Naive B cell (primary cell): ENCODE data around the gene CASK. TPM values are rescaled to one million over a fixed set of nuclear protein-coding genes. Genes with fewer than 3 reads are reported as not detected.
"Not testable (repeated sequence)": the region's sequence is repeated elsewhere in the genome, so short reads cannot be mapped to it uniquely, and the experiment has no call there.

ENCODE experiments used
- ATAC-seq, 2 donors: fragments of 150-1000 bp; cut with Tn5 transposase; 2 replicates each; pipeline ENCODE4 v1.10.0; 2021; ENCODE audit warnings: low read depth in 2 of 2, mild to moderate bottlenecking in 2 of 2, moderate library complexity in 2 of 2
- DNase-seq: peaks from one replicate; pipeline ENCODE4 v3.0.0; 2022
- H3K27ac Mint-ChIP-seq, 6 donors: one replicate each; pipeline ENCODE4 v1.8.0; 2020 to 2022; ENCODE audit warnings: mild to moderate bottlenecking in 6 of 6, mixed read lengths in 6 of 6, moderate library complexity in 5 of 6, inconsistent platforms in 2 of 6
- H3K27me3 Mint-ChIP-seq, 3 donors: one replicate each; pipeline ENCODE4 v1.8.0; 2021 to 2022; ENCODE audit warnings: mixed read lengths in 3 of 3, mild to moderate bottlenecking in 1 of 3
- H3K36me3 Mint-ChIP-seq, 2 donors: one replicate each; pipeline ENCODE4 v1.8.0; 2020 to 2022; ENCODE audit warnings: mixed read lengths in 2 of 2, inconsistent platforms in 1 of 2, mild to moderate bottlenecking in 1 of 2
- H3K4me1 Mint-ChIP-seq, 3 donors: one replicate each; pipeline ENCODE4 v1.8.0; 2020 to 2022; ENCODE audit warnings: mixed read lengths in 3 of 3, inconsistent platforms in 1 of 3, mild to moderate bottlenecking in 1 of 3, moderate library complexity in 1 of 3
- H3K4me3 Mint-ChIP-seq, 8 donors: one replicate each; pipeline ENCODE4 v1.8.0; 2020 to 2022; ENCODE audit warnings: mild to moderate bottlenecking in 8 of 8, mixed read lengths in 8 of 8, moderate library complexity in 8 of 8, inconsistent platforms in 2 of 8
- H3K9me3 Mint-ChIP-seq, 7 donors: one replicate each; pipeline ENCODE4 v1.8.0; 2020 to 2022; ENCODE audit warnings: mixed read lengths in 7 of 7, mild to moderate bottlenecking in 5 of 7, inconsistent platforms in 2 of 7, moderate library complexity in 1 of 7
- polyA plus RNA-seq, 6 donors: library from polyadenylated mRNA; unstranded; fragments of 300-500 nt; fragmentation: Illumina TruSeq; gene quantifications; one replicate each; pipeline ENCODE4 v1.2.3, GENCODE V29; 2021; ENCODE audit warnings: low read depth in 6 of 6

CASK gene
- polyA plus RNA-seq, 6 donors from 2014 or later: 2.6 to 10.8 (median 6.2) TPM

DNA sequence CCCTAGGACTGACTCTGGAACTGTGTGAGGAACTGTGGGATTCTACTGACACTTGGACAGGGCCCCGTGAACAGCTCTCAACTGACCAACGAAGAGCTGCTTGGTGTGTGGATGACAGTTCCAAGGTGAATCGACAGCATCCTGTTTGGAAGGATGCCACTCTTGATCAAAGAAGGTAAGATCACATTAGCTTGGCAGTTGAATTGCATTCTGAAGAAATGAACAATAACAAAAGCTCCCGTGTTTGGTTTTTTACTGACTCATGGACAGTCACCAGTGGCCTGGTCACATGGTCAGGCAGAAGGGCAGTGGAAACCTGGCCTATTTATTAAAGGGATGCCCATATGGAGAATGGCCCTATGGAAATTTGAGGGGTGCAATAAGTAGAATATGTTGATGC lies 267.7 kb downstream of the CASK start:
- DNase-seq: no peak
- Mint-ChIP-seq H3K4me1 (peaks cover 4 to 17% (median 7%) of the 10 kb centered on the region in 3 donors), H3K36me3 (peaks cover 33 to 45% of the 10 kb centered on the region in 2 donors), H3K4me3 (no peak overlapping the region), H3K27ac (no peak overlapping the region), H3K9me3 (peaks cover 0 to 5% (median 0%) of the 10 kb centered on the region in 7 donors), H3K27me3 (peaks cover 0 to 8% (median 0%) of the 10 kb centered on the region in 3 donors)
- no peak for ATAC-seq

DNA sequence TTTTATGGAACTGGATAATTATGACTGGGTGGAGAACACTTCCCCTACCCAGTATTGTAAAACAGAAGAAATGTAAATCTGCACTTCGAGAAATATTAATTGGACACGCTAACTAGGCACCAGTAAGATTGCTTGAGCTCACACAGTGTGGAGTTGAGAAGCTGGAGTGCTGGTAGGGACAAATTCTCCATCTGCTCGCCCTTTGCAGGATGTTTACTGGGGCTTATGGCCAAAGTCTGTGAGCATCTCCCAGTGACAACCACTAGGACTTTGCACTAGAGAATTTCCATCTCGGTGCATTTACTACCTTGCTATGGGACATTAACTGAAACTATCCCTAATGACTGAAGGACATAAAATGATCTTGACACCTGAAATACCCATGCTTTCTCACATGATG lies 268.3 kb downstream of the CASK start:
- peaks cover 0 to 5% (median 2%) of the 10 kb centered on the region in 7 donors for H3K9me3 Mint-ChIP-seq
- H3K36me3 Mint-ChIP-seq: peaks cover 33 to 45% of the 10 kb centered on the region in 2 donors
- no peak overlapping the region for H3K27ac Mint-ChIP-seq
- peaks cover 0 to 8% (median 0%) of the 10 kb centered on the region in 3 donors for H3K27me3 Mint-ChIP-seq
- peaks cover 4 to 17% (median 7%) of the 10 kb centered on the region in 3 donors for H3K4me1 Mint-ChIP-seq
- ATAC-seq: no peak
- no peak overlapping the region for H3K4me3 Mint-ChIP-seq
- no peak for DNase-seq

DNA sequence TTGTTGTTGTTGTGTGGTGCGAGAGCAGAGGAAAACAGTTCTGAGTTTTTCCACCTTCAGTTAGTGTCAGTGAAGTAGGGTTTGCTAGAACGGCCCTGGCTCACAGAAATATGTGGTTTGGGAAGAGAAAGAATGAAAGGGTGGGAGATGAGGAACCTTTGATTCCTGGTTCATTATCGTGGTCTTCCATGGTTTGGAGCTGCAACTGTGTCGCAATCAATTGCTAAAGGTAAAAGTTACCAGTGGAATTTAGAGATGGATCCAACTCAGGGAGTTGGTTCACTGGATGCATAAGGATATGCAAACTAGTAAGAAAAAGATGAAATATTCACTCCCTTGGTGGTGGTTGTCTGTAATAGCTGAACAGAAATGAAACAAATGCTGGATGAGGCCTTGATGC lies 270.2 kb downstream of the CASK start:
- no peak overlapping the region for H3K4me3 Mint-ChIP-seq

DNA sequence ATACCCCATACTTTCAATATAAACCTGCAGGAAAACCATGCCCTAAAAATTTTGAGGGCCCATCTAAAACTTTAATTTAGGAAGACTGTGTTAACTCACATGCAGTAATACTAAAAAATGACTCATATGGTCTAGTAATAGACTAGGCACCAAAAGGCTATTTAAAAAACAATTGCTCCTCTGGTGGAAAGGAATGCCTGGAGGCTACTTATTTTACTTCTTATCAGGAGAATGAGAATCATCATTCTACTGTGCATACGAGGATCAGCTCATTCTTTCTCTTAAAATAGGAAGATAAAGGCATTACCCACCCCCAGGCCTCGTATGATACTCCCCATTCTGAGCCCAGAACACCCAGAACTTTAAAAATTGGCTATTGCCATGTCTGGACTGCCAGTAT lies 277.2 kb downstream of the CASK start:
- H3K27me3 Mint-ChIP-seq, H3K4me3 Mint-ChIP-seq, DNase-seq, H3K4me1 Mint-ChIP-seq, ATAC-seq, H3K27ac Mint-ChIP-seq: not testable (repeated sequence)
- peaks cover 20 to 23% of the 10 kb centered on the region in 2 donors for H3K36me3 Mint-ChIP-seq
- peaks cover 6 to 50% (median 39%) of the 10 kb centered on the region in 7 donors for H3K9me3 Mint-ChIP-seq

More for the DNA sequence above, 270.2 kb downstream of the CASK start:
- H3K36me3 Mint-ChIP-seq: peaks cover 36 to 41% of the 10 kb centered on the region in 2 donors
- ATAC-seq (no peak), DNase-seq (no peak)
- H3K27me3 Mint-ChIP-seq: no peaks in the 10 kb centered on the region
- H3K4me1 Mint-ChIP-seq: peaks cover 4 to 9% (median 7%) of the 10 kb centered on the region in 3 donors
- H3K27ac Mint-ChIP-seq: peak overlapping the region in 1 of 6 donors; percentile 30
- peaks cover 5 to 18% (median 15%) of the 10 kb centered on the region in 7 donors for H3K9me3 Mint-ChIP-seq

DNA sequence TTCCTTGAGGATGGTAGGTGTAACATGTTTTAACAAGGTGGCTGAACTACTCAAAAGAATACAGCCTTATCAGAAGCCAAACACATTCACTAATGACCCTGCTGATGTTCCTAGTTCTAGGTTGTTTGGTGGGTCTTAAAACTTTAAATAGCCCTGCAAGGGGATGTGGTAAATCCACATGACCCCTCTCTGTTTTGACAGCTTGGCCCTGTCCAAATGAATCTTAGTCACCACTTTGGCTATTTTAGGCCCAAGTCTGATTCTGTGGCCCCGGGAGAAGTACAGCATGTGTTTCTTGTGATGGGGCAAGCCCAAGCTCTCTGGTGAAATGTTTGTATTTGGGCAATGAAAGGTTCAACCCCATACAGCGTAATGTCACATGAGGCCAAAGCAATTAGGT lies 289.1 kb downstream of the CASK start:
- H3K36me3 Mint-ChIP-seq: peaks cover 0 to 8% of the 10 kb centered on the region in 2 donors
- peaks cover 0 to 10% (median 0%) of the 10 kb centered on the region in 3 donors for H3K4me1 Mint-ChIP-seq
- H3K27ac Mint-ChIP-seq: no peak overlapping the region
- no peak for ATAC-seq
- no peak overlapping the region for H3K4me3 Mint-ChIP-seq
- H3K27me3 Mint-ChIP-seq: no peaks in the 10 kb centered on the region
- peaks cover 0 to 5% (median 0%) of the 10 kb centered on the region in 7 donors for H3K9me3 Mint-ChIP-seq
- no peak for DNase-seq

DNA sequence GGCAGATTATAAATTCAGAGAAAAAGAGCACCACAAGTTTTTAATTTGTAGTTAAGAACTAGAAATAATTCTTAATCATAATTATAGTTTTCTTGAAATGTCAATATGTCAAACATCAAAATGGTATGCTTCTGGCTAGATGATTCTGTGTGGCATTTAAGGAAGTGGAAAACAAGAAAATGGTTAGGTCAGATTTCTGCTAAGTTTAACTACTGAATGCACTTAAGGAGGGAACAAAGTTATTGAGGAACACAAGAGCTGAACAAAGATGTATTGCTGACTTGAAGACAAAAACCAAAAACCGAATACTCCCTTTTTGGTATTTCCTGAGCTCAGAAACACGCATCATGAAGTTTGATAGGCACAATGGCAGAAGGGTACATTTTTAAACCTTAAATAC lies 293.3 kb downstream of the CASK start:
- peaks cover 0 to 3% (median 0%) of the 10 kb centered on the region in 7 donors for H3K9me3 Mint-ChIP-seq
- DNase-seq (no peak), ATAC-seq (no peak)
- no peaks in the 10 kb centered on the region for H3K27me3 Mint-ChIP-seq
- H3K4me3 Mint-ChIP-seq: no peak overlapping the region
- H3K36me3 Mint-ChIP-seq: peaks cover 0 to 8% of the 10 kb centered on the region in 2 donors
- H3K27ac Mint-ChIP-seq: no peak overlapping the region
- H3K4me1 Mint-ChIP-seq: peaks cover 0 to 7% (median 0%) of the 10 kb centered on the region in 3 donors

DNA sequence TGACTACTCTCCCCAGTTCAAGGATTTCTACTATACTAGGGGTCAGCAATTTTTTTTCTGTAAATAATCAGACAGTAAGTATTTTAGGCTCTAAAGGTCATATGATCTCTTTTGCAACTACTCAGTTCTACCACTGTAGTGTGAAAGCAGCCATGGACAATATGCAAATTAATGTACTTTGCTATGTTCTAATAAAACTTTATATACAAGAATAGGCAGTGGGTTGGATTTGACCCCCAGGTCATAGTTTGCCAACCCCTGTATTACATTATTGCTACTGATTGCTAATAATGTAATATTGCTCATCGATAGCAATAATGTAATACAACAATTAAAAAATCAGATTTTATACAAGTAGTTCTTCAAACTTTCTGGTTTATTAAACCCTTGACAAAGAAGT lies 293.8 kb downstream of the CASK start:
- no peak overlapping the region for H3K4me3 Mint-ChIP-seq
- DNase-seq: no peak
- no peak overlapping the region for H3K27ac Mint-ChIP-seq
- H3K36me3 Mint-ChIP-seq: peaks cover 4 to 8% of the 10 kb centered on the region in 2 donors
- no peaks in the 10 kb centered on the region for H3K27me3 Mint-ChIP-seq
- H3K9me3 Mint-ChIP-seq: peaks cover 0 to 3% (median 0%) of the 10 kb centered on the region in 7 donors
- ATAC-seq: no peak
- peaks cover 0 to 7% (median 0%) of the 10 kb centered on the region in 3 donors for H3K4me1 Mint-ChIP-seq

DNA sequence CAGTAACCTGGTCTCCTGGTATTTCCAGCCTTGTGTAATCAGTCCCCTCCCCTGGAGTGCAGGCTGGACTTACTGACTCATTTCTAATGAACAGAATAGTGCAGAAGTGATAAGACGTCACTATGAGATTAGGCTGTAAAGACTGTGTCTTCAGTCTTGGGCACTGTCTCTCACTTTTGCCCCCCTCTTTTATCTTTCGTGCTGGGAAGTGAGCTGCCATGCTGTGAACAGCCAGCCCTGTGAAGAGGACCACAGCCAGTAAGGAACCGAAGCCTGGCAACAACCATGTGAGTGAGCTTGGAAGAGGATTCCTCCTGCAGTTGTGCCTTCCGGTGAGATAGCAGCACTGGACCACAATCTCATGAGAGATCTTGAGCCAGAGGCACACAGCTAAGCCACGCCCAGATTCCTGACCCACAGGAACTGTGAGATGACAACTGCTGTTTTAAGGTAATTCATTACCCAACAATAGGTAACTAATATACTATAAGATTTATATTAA lies 302.1 kb downstream of the CASK start:
- DNase-seq (no peak), ATAC-seq (no peak)
- Mint-ChIP-seq H3K36me3 (peaks cover 5 to 12% of the 10 kb centered on the region in 2 donors), H3K4me3 (no peak overlapping the region), H3K27me3 (no peaks in the 10 kb centered on the region), H3K4me1 (peaks cover 0 to 5% (median 1%) of the 10 kb centered on the region in 3 donors), H3K9me3 (peaks cover 0 to 1% (median 0%) of the 10 kb centered on the region in 7 donors), H3K27ac (peak overlapping the region in 2 of 6 donors; percentile 49 to 60)

DNA sequence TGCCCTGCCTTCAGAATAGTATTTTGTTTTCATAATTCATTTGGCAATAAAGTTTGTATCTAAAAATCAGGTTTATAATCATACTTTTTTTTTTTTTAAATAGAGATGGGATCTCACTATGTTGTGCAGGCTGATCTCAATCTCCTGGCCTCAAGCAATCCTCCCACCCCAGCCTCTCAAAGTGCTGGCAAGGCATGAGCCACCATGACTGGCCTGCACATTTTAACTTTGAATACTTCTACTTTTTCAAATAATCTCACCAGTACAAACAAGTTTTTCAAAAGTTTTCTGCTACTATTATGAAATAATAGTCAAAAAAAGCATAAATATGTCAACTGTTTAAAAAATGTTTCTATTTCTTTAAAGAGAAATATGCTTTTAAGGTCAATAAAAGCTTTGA lies 304.1 kb downstream of the CASK start:
- H3K9me3 Mint-ChIP-seq: no peaks in the 10 kb centered on the region
- H3K27me3 Mint-ChIP-seq: no peaks in the 10 kb centered on the region
- no peak overlapping the region for H3K4me3 Mint-ChIP-seq
- no peak overlapping the region for H3K27ac Mint-ChIP-seq
- peaks cover 0 to 5% (median 1%) of the 10 kb centered on the region in 3 donors for H3K4me1 Mint-ChIP-seq
- peaks cover 0 to 5% of the 10 kb centered on the region in 2 donors for H3K36me3 Mint-ChIP-seq
- DNase-seq (no peak), ATAC-seq (no peak)

DNA sequence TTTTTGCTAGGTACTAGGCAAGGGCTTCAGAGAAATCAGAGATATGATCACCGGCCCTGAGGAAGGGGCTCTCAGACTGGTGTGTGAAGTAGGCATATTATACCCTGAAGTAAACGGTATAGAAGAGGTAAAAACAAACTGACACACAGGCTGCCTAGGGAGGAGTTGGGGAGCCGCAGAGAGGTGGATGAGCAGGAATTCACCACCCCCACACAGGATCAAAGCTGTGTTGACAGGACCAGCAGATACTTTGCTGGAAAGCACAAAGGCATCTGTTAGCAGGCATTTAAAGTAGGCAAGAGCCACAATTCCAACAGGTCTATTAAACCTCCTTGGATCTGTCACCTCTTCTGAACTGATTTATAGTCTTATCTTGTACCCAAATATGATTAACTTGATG lies 306.4 kb downstream of the CASK start:
- H3K27me3 Mint-ChIP-seq: no peaks in the 10 kb centered on the region
- no peak overlapping the region for H3K27ac Mint-ChIP-seq
- no peaks in the 10 kb centered on the region for H3K36me3 Mint-ChIP-seq
- DNase-seq (no peak), ATAC-seq (no peak)
- H3K4me1 Mint-ChIP-seq: peaks cover 0 to 5% (median 1%) of the 10 kb centered on the region in 3 donors
- H3K4me3 Mint-ChIP-seq: peak overlapping the region in 1 of 8 donors; percentile 44
- H3K9me3 Mint-ChIP-seq: no peaks in the 10 kb centered on the region

DNA sequence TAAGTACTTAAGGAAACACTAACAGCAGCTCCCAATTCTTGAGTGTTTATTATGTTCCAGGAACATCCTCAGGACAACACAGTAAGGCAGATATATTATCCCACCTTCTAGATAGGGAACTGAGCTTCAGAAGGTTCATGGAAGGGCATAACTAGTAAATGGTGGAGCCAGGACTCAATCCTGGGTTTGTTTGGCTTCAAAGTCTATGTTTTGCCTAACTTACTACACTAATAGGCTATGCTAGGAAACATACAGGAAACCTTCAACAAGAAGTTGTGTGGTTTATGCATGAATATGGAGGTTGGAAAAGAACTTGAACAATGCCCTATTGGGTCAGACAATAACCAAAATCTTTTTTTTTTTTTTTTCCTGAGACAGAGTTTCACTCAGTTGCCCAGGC lies 307.1 kb downstream of the CASK start:
- Mint-ChIP-seq H3K4me3 (no peak overlapping the region), H3K27ac (no peak overlapping the region), H3K36me3 (no peaks in the 10 kb centered on the region), H3K9me3 (no peaks in the 10 kb centered on the region), H3K4me1 (peaks cover 0 to 5% (median 1%) of the 10 kb centered on the region in 3 donors), H3K27me3 (no peaks in the 10 kb centered on the region)
- ATAC-seq (no peak), DNase-seq (no peak)

DNA sequence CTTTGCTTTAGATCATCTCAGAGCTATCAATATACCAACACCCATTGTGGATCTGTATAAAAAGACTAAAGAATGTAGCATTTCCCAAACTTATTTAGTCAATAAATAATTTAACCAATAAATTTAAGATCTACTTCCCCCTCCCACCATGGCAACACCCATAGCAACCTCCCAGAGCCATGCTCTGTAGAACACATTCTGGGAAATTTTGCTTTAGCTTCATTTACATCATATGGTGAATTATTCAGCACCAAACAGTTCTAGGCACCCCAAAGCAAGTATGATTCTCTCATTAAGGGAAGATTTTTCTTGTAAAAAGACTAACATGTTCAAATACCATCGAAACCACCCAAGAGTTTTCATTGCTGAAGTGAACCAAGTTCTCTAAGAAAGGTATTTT lies 315.1 kb downstream of the CASK start:
- Mint-ChIP-seq H3K9me3 (no peaks in the 10 kb centered on the region), H3K27me3 (no peaks in the 10 kb centered on the region), H3K4me3 (no peak overlapping the region), H3K36me3 (no peaks in the 10 kb centered on the region), H3K4me1 (peaks cover 0 to 18% (median 5%) of the 10 kb centered on the region in 3 donors), H3K27ac (peak overlapping the region in 1 of 6 donors; percentile 7)
- no peak for DNase-seq
- ATAC-seq: no peak

DNA sequence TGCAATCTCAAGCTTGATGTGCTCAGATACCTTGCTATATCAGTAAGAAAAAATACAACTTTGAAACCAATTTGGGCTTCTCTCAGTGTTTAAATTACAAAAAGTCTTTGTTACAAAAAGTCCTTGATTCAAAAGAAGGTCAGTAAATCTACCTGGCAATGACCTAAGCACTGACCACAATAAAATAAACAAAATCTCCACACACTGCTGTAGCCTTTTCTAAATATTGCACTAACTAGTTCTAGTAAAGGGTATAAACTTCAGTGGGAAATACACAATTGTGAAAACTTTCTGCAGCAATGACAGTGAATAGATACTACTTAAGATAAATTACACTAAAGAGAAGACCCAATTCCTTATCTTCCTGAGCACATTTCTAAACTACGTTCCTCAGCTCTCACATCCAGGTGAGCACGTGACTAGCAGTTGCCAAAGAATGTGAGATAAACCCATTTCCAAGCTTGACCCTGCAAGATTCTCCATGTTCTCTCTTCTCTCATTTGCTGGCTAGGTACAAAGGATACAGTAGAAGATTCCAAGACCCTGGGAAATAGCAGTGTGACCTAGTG lies 316.0 kb downstream of the CASK start:
- H3K4me3 Mint-ChIP-seq: no peak overlapping the region
- DNase-seq (no peak), ATAC-seq (no peak)
- peaks cover 0 to 18% (median 5%) of the 10 kb centered on the region in 3 donors for H3K4me1 Mint-ChIP-seq
- no peaks in the 10 kb centered on the region for H3K36me3 Mint-ChIP-seq
- H3K27me3 Mint-ChIP-seq: no peaks in the 10 kb centered on the region
- H3K9me3 Mint-ChIP-seq: no peaks in the 10 kb centered on the region
- no peak overlapping the region for H3K27ac Mint-ChIP-seq

DNA sequence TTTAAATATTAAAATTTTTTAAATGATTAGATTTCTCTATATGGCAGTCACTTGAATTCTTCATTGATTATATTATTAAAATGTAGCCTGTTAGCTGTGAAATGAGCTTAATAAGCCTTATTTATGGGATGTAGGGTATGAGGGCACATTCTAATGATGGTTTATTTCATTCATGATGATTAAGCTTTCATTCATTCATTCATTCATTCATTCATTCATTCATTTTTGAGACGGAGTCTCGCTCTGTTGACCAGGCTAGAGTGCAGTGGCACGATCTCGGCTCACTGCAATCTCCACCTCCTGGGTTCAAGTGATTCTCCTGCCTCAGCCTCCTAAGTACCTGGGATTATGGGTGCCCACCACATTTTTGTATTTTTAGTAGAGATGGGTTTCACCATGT lies 317.3 kb downstream of the CASK start:
- not testable (repeated sequence) for DNase-seq, H3K4me3 Mint-ChIP-seq, ATAC-seq, H3K27ac Mint-ChIP-seq, H3K9me3 Mint-ChIP-seq, H3K27me3 Mint-ChIP-seq, H3K36me3 Mint-ChIP-seq
- peaks cover 0 to 18% (median 5%) of the 10 kb centered on the region in 3 donors for H3K4me1 Mint-ChIP-seq
